Stimulated activated CD4-positive, alpha-beta T cell treated with anti-CD3 and anti-CD28 coated beads, Interleukin-12 subunit alpha, Interleukin-12 subunit beta, amount 100 ng/mL, for 48 hours (primary cell): Measurements from ENCODE around the gene FAM72D.
A peak's percentile ranks its signal among the peaks of the same experiment; 100 is the strongest.
"Not testable (repeated sequence)": the region's sequence is repeated elsewhere in the genome, so short reads cannot be mapped to it uniquely, and the experiment has no call there.

Source experiments
- DNase-seq, 3 donors: peaks; one replicate each; pipeline ENCODE4 v3.0.0-alpha.2; 2020; ENCODE audit warnings: low read depth in 2 of 3, low spot score in 1 of 3

Gene FAM72D

DNA sequence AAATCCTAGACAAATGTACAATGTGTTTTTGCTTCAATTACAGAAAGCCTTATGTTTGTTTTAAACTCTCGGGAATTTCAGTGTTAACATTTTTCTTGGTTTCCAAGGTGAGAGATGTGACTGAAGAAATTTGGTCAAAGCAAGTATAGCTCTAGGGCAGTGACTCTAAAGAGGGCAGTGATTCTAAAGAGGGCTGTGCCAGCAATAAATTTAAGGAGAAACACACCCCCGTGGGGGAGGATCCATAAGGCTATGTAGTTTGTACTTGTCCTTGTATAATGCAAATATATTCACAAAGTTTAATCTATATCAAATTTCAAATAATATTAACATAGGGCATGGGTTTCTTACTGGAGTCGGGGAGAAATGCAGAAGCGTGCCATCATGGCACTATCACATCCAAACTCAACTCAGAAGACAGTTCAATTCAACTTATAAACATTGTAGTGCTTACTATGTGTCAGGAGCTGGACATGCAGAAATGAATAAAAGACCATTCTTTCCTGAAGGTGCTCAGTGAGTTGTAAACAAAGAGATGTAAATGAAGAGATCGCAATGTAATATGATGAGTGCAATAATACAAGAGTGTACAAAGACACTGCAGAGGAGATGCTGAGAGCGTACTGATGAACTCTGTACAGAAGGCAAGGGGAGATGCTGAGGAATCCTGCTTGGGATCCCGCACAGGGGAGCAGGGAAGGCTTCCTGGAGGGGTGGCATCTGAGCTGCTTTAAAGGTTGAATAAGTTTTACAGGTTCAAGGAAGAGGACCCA, 13.1 kb upstream of the FAM72D start:
- not testable (repeated sequence) for DNase-seq

DNA sequence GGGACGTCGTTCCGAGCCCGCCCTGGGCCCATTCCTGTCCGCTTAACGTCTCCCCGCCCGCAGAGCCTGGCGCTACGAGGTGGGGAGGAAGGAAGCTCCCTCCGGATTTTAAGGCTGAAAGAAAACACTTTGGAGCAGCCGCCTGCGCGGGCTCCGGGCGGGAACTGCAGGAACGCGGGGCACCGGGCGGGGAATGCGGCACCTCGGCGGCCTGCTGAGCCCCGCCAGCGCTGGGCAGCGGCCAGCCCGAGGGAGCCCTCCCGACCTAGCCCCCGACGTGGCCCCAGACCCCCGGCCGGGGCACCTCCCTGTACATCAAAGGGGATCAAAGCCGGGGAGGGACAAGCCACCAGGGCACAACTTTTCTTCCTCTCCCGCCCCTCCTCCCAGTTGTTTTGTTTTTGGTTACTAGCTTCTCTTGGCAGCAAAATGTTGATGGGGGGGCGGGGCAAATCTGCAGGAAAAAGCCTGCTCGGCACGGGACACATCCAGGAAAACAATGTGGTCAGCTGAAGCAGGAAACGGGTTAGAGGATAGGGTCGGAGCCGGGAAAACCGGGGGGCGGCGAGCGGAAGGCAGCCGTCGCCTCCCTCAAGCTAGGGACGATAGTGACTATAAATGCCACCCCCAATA, 2.1 kb upstream of the FAM72D start:
- DNase-seq = peak in 1 of 3 donors; percentile 2

- peak in 1 of 3 donors; percentile 12 for DNase-seq
Observed at GRCh38 chr1:145094655-145095211, 1.0 kb upstream of the FAM72D start.

- DNase-seq = not testable (repeated sequence)
Observed at GRCh38 chr1:145101725-145102124, 6.0 kb downstream of the FAM72D start.

DNA sequence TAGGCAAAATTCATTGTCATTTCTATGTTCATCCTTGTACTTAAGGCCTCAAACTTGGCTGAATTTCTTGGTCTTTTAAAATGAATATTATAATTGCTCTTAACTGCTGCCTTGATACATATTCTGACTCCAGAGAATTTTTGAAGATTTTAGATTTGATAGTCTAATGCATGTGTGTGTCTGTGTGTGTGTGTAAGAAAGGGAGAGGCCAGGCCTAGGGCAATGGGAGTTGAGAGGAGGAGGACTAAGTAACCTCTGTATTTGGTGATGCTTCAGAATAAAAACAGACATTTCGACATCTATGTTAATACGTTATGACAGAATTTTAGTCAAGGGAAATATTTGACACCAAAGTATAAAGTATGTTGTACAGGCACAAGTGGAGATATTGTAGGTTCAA, 7.5 kb downstream of the FAM72D start:
- DNase-seq = not testable (repeated sequence)

GRCh38 chr1:145111674-145112073, 15.9 kb downstream of the FAM72D start:
- not testable (repeated sequence) for DNase-seq

- DNase-seq = not testable (repeated sequence)
Observed at GRCh38 chr1:145112703-145113102, 16.9 kb downstream of the FAM72D start.

- not testable (repeated sequence) for DNase-seq
Observed at GRCh38 chr1:145114560-145115057, 18.8 kb downstream of the FAM72D start.

DNA sequence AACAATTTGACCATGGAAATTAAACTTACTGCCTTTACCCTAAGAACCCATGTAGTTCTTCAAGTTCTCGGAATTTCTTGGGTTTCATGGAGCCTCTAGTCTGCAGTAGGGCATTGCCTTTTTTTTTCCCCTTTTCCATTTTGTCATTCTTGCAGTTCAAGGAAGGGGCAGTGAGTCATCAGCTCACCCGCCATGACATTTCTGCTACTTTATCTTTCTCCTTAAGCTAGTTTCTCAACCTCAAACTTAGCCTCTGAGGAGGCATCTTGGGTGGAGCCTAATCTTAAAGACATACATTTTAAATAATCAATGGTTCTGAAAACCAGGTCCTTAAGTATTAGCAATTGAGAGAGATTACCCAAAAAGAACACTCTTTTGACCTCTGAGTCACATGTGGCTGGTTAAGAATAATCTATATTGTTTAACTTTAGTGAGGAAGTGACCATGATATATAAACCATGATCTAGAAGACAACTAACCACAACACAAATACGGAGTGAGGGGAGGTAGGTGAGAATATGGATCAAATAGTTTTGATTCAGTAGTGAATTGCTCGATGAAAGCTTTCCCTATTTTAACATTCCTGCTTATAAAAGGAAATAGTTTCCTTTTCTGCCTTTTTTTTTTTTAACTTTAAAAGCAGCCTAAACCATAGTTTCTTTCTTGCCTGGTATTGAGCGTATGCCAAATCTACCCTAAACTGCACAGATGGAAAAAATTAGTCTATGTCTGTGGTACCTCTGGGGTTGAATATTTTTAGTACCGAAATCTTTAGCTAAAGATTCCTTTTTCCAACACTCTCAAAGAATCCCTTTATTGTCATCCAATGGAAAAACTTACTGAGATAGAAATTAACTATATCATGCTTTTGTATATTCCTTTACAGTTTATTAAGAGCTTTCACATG, 20.1 kb downstream of the FAM72D start:
- DNase-seq = not testable (repeated sequence)

DNA sequence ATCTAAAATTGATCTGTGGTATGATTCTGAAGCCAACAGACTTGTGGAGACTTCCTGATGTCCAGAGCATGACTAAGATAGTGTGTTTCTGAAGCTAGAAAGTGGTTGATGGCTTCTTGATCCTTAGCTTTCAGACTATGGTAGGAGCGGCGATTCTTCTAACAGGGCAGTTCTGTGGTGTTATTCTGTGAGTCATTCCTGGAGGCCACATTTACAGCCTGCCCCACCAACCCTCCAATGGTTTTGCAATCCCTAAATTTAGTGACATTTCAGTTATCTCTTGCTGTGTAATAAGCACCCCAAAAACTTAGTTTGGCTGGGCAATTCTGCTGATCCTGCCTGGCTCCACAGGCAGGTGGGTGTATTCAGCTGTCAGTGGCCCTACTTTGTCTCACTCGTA, 24.1 kb downstream of the FAM72D start:
- DNase-seq = not testable (repeated sequence)

DNA sequence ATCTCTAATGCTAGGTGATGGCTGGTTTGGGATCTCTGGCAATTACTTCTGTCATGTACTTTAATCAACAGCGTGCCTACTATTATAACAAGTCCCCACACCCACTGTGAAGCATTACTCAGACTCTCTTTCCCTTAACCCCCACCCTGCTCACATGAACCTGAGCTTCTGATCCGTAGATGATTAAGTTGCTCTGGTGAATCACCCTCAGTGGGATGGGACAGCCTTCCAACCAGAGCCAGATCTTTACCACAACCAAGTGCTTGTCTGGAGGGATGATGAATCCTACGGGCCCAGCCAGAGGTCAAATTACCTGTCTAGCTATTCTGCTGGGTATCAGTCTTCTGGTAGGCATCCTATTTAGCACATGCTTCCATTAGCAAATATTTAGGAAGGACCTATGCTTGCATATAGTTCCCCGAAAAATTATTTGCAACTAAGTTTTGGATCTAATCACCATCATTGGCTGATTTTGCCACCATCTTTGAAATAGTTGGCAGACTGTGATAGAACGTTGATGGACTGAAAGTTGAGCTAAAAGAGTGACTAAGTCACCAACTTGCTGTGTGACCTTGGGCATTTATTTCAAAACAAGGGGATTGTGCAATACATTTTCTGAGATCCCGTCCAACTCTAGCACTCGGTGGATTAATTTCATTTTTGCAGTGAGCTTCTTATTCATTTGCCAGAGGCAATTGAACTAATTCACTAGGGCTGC, 26.7 kb downstream of the FAM72D start:
- not testable (repeated sequence) for DNase-seq

DNA sequence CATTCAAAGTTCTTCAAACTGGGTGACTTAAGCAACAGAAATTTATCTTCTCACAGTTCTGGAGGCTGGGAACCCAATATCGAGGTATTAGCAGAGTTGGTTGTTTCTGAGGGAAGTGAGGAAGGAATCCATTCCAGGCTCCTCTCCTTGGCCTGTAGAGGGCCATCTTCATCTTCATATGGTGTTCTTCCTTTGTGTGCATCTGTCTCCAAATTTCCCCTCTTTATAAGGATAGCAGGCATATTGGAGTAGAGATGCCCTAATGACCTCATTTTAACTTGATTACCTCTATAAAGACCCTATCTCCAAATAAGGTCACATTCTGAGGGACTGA, 27.3 kb downstream of the FAM72D start:
- DNase-seq = not testable (repeated sequence)

GRCh38 chr1:145123992-145124641, 28.3 kb downstream of the FAM72D start:
- not testable (repeated sequence) for DNase-seq

DNA sequence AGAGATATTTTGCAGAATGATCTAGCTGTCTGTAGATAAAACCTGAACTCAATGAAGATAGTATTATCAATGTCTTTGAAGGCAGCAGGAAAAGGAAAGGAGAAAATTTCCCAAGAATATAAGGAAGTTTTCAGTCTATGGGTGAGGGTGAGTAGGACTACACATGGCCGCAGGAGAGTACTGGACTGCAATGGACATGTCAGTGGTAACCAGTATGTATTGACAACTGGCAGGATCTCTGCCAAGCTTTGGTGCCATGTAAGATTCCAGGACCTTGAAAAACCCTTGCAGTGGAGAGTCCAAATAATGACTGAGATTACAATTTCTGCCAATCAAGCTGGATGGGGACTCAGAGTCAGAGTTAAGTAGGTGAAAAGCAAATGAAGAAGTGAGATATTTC, 29.3 kb downstream of the FAM72D start:
- not testable (repeated sequence) for DNase-seq

- DNase-seq = not testable (repeated sequence)
Observed at GRCh38 chr1:145127144-145127543, 31.4 kb downstream of the FAM72D start.

GRCh38 chr1:145128697-145129469, 33.1 kb downstream of the FAM72D start:
- not testable (repeated sequence) for DNase-seq

GRCh38 chr1:145134476-145134875, 38.7 kb downstream of the FAM72D start:
- DNase-seq = not testable (repeated sequence)

DNA sequence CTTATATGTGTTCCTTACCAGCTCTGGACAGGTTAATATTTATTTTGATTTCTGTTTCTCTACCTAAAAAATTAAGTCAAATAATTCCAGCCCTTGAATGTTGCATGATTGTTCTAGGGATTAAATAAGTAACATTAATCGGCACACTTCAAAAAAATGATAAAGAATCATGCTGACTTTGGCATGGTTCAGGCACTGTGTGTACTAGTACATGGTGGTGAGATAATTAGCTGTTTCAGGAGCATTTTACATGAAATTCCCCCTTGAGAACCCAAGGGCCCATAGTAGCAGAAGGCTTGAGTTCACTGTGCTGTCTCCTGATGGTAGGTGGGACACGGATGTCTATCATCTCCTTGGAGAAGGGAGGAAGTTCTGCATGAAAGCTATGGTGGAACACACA, 44.8 kb downstream of the FAM72D start:
- not testable (repeated sequence) for DNase-seq

DNA sequence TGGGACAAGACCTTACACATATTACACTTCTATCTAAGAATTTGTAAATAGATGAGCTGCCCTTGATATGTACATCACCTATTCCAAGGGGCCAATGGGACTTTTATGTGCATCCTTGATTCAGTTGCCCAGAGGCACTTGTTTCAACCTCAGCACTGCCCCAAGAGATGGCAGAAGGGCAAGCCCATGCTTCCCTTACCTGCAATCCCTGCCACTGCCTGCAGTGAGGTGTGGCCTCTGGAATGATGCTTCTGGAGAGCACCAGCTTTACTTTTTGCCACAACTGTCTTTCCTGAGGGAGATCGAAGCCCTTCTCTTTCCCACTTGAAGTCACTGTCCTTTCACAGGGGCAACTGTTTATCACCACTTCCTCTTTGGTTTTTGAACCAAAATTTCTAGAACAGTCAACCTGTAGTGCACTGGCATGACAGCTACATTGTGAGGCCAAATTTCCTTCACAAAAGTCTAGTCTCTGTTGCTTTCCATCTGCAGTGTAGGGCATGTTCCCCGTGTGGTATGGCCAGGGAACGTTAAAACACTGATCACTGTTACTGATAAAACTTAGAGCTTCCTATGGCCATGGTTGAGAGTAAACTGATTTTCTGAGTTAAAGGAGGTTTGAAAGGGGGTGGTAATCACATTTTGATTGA, 48.6 kb downstream of the FAM72D start:
- not testable (repeated sequence) for DNase-seq
